Measurements from ENCODE around the gene OSBPL10.

- TF ChIP-seq EZH2phosphoT487 (IDR thresholded peaks at IDR 0.05; ENCODE audit: insufficient read depth, low read depth): no peak
- TF ChIP-seq EZH2 (IDR thresholded peaks at IDR 0.05; ENCODE audit: insufficient read depth, poor library complexity, severe bottlenecking): no peak
Measured at GRCh38 chr3:31645256-31645655, 335.8 kb downstream of the OSBPL10 start.

All from GM23248 (cell line).